ENCODE measurements around the gene ABI3BP. TPM values are rescaled to one million over a fixed set of nuclear protein-coding genes. Genes with fewer than 3 reads are reported as not detected.

The ABI3BP gene
- polyA plus RNA-seq, 12 donors = 302 to 822 (median 379) TPM; not detected in 1

DNA sequence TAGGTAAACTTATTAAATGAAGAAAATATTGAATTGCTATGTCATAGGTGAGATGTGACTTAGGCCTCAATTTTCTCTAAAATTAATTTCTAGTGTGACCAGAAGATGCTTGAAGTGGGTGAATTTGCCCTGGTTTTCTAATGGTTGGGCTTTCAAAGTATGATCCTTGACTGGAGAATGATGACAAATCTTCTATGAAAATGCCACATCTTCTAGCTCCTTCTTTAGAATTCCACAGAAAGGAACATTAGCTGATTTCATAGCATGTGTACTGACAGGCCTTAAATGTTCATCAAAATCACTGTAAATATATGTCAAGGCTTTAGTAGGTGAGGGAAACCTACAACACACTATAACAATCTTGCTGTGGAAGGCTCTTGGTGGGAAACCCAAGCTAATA, 8.9 kb downstream of the ABI3BP start:
- no peak for DNase-seq

GRCh38 chr3:100982710-100983109, 10.5 kb downstream of the ABI3BP start:
- DNase-seq = peak; percentile 82

DNA sequence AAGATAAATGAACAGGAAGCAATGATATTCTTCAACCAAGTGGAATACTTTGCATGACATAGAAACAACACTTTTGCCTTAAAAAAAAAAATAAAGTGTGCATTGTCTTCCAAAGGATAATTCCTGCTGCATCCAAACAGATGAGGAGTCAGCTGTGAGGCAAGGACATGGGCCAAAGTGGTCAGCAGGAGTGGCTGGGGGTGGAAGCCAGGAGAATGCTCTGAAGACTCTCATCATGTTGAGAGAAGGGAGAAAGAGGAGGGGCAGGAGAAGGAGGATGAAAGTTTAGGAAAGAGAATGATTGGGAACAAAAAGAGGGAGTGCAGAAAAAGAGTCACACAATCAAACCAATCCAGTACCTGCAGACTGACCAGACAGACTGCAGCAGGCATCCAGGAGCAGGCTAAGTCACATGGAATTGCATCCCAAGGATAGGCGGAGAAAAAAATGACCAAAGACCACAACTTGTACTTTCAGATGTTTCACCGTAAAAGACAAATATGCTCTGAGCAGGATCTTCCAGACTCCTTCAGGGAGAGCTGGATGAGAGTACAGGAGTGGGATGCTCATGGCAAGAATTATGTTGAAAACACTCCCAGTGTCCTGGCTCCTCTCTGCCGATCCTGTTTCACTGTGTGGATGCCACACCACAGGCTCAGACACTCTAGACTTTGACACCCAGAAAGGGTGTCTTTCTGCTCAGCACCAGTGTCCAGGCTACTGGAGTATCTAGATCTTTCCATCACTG, 11.9 kb downstream of the ABI3BP start:
- peak; percentile 74 for DNase-seq

- DNase-seq = no peak
Observed at GRCh38 chr3:100978011-100978659, 15.1 kb downstream of the ABI3BP start.

- DNase-seq = no peak
Observed at GRCh38 chr3:100976611-100977010, 16.6 kb downstream of the ABI3BP start.

GRCh38 chr3:100975714-100976113, 17.5 kb downstream of the ABI3BP start:
- DNase-seq = no peak

DNA sequence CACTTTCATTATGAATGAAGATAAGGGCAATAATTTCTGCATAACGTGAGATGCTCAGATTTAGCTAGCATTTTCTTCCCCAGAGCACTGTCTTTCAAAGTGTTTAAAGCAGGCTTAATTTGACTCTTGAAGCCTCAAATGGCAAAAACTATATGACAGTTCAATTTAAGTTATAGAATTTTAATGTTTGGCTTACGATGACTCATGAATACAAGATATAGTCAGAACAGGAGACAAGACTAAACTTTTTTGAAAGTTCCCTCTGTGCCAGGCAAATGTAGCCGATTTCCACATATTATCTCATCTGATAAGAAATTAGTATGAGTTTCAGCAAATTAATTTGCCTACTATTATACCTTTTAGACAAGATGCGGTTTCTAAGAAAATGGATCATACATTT, 19.6 kb downstream of the ABI3BP start:
- DNase-seq = no peak

DNA sequence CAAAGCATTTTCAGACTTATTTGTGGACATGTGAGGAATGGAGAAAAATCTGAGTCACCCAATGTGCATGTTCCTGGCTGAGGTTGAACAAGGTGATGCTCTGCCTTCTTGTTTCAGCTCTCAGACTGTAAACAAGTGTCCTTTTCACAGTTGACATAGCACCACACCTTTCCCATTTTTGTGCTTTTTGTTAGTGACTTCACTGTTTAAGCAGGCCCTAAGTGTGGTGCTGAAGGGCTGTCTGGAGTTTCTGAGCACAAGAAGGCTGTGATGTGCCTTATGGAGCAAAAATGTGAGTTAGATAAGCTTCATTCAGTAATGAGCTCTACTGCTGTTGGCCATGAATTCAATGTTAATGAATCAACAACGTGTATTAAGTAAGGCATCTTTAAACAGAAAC, 20.4 kb downstream of the ABI3BP start:
- no peak for DNase-seq

DNA sequence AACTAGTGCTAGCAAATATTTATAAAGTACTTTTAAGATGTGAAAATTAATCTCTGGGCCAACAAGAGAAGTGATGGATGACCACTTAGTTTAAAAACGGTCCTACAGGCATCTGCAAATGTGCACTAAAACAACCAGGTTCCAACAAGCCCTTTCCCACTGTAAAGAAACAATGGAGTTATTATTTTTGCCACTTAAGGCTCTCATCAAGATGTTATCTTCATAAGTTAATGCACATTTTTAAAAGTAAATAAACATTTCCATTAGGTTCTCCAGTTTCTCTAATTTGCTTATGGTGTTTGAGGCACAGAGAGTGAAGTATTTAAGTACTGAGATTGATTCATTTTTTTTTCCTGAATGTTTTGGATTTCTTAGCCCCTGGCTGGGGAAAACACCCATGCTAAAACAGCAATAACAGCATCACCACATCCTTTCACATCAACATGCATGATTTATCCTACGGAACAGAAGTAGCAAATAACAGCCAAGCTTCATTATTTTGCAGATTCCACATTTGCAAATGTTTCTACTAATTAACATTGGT, 20.8 kb downstream of the ABI3BP start:
- no peak for DNase-seq

DNA sequence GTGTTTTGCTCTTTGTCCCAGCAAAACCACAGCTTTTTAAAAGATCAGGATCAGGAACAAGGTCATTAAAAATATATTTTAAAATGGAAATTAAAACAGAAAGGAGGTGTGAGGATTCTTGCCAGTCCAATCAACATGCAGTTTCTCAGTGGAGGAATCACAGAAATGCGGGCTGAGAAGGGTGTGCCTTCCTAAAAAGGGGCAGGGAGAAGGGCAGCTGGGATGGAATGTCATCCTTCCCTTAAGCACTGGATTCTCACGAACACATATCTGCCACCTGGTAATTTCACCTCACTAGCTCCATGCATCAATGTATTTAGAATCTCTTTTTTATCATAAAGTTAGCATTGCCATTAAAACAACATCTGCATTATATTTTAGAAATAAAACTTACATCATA, 21.4 kb downstream of the ABI3BP start:
- no peak for DNase-seq

DNA sequence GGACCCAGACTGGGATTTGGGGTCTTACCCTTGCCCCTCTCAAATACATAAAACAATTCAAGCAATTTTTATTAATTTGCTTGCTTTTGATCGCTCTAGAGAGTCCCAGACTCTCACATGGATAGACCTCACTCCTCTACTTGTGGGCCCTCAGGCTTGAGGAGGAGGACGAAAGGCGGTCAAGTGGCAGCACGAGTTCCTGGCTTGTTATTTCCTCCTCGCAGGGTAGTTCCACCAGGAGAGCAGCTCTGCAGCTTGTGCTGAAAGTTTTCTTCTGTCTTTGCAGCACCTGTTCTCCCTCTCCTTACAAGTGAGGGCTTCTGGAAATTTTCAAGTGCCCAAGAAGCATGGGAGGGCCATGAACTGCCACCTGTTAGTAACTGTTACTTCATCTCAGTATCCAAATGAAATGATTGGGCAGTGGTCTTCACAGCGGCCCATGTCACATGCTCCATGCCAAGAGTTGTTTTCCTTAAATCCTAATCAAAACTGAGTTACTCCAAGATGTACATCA, 22.7 kb downstream of the ABI3BP start:
- DNase-seq = no peak

GRCh38 chr3:100968932-100969906, 24.0 kb downstream of the ABI3BP start:
- peak; percentile 70 for DNase-seq

GRCh38 chr3:100966807-100967206, 26.4 kb downstream of the ABI3BP start:
- no peak for DNase-seq

GRCh38 chr3:100966049-100966491, 27.2 kb downstream of the ABI3BP start:
- no peak for DNase-seq

DNA sequence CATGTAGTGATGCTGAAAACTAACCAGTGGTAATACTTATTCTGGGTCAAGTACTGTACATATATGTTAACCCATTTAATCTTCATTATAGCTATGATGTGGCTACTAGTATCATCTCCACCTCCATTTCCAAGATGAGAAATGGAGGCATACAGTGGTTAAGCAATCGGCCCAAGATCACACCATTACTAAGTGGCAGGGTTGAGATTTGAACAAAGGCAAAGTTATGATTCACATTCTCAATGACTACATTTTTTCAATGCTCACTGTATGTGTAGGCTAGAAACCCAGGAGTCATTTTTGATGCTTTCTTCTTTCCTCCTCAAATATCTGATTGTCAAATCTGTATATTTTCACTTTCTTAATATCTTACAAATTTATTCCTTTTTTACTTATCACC, 30.2 kb downstream of the ABI3BP start:
- no peak for DNase-seq

GRCh38 chr3:100957261-100957986, 35.8 kb downstream of the ABI3BP start:
- no peak for DNase-seq

DNA sequence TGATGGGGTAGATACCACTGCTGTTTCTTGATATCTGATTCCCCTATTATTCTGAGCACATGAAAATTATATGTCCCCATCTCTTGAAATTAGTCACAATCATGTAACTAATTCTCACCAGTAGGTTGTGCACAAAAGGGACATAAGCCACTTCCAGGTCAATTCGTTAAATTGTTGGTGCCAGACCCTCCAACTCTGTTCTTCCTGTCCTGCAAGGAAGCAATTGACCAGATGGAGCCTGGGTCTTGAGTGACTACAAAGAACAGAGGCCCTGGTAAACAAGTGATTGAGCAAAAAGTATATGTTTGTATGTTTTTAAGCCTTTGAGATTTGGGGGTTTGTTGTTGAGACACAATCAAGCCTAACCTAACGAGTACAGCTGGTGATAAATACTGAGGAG, 36.9 kb downstream of the ABI3BP start:
- no peak for DNase-seq

- peak; percentile 53 for DNase-seq
Observed at GRCh38 chr3:100954990-100955389, 38.2 kb downstream of the ABI3BP start.

DNA sequence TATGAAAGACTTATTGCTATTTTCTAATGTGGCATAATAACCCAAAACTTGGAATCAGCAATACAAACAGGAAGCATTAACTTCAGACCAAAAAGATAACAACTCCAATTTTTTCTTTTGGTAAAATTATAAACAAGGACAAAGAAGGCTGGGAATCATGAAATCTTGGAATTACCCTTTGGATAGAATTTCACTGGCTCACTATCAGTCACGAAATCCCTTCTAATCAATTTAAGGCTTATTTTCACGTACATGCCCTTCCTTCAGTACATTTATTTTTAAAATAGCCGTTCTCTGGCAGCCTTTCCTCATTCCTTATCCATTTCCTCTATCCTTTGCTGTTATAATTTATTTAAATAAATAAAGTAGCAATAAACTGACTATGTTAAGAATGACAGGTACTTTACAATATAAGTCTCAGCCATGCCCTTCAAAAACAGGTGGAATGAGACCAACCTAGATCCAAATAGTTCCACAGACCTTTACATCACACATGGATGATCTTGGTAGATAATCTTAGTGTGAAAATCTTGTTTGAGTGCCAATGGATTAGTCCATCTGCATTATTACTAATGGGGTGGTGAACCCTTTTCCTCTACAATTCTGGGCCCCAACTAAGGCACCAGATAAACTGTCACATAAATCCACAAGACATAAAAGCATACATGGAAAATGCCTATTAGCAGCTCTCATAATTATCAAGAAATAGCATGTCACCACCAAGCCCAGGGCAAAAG, 38.9 kb downstream of the ABI3BP start:
- DNase-seq = no peak

- DNase-seq = no peak
Observed at GRCh38 chr3:100953103-100953502, 40.1 kb downstream of the ABI3BP start.

Data from muscle of arm (tissue), 12 donors.